ENCODE data around the gene EMP1.

EMP1 gene

DNA sequence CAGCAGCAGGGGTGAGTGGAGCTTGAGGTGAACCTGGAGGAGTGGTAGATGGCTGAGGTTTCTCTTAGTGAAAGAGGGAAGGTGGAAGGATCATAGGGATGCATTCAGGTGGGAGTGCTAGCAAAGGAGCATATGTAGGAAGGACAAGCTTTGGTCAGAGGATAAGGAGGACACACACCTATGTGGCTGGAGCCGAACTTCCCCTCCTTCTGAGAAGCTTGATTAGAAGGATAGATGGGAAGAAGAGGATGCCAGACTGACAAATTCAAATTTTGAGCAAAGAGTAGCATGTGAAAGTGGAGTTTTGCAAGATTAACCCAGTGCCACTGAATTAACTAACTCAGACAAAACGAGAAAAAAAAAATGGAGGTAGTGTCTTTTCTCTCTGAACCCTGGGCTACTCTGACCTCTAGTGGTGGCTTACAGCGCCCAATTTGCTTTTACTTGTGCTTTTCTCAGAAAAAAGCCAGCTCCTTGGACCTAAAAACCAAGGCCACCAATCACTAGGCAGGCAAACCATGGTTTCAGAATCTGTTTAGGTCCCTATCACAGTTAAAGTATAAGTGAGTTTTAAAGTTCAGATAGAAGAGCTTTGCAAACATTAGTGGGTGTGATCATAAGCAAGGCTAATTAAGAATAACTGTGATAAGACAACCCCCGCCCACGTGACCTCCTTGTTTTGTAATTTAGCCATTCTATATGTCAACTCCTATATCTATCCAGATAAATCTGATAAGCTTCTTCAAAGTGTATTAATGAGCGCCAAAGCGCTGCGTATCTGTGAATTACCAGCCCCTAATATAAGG lies 15.5 kb downstream of the EMP1 start:
- TF ChIP-seq SIN3A (IDR thresholded peaks at IDR 0.05; ENCODE audit: borderline replicate concordance, insufficient read depth, low read length): no peak
- TF ChIP-seq, protein P1, sequence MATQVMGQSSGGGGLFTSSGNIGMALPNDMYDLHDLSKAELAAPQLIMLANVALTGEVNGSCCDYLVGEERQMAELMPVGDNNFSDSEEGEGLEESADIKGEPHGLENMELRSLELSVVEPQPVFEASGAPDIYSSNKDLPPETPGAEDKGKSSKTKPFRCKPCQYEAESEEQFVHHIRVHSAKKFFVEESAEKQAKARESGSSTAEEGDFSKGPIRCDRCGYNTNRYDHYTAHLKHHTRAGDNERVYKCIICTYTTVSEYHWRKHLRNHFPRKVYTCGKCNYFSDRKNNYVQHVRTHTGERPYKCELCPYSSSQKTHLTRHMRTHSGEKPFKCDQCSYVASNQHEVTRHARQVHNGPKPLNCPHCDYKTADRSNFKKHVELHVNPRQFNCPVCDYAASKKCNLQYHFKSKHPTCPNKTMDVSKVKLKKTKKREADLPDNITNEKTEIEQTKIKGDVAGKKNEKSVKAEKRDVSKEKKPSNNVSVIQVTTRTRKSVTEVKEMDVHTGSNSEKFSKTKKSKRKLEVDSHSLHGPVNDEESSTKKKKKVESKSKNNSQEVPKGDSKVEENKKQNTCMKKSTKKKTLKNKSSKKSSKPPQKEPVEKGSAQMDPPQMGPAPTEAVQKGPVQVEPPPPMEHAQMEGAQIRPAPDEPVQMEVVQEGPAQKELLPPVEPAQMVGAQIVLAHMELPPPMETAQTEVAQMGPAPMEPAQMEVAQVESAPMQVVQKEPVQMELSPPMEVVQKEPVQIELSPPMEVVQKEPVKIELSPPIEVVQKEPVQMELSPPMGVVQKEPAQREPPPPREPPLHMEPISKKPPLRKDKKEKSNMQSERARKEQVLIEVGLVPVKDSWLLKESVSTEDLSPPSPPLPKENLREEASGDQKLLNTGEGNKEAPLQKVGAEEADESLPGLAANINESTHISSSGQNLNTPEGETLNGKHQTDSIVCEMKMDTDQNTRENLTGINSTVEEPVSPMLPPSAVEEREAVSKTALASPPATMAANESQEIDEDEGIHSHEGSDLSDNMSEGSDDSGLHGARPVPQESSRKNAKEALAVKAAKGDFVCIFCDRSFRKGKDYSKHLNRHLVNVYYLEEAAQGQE (IDR thresholded peaks at IDR 0.05; ENCODE audit: insufficient read depth in 1 of 2, low read depth in 2 of 2, low read length in 2 of 2): no peak

- TF ChIP-seq, protein P1 (IDR thresholded peaks at IDR 0.05; ENCODE audit: insufficient read depth in 1 of 2, low read depth in 2 of 2, low read length in 2 of 2): no peak
- TF ChIP-seq SIN3A (IDR thresholded peaks at IDR 0.05; ENCODE audit: borderline replicate concordance, insufficient read depth, low read length) (no peak), FOXP2 (optimal IDR thresholded peaks at IDR 0.05; ENCODE audit: borderline replicate concordance, extremely low read depth, extremely low read length, insufficient read depth) (no peak), POLR2AphosphoS5 (IDR thresholded peaks at IDR 0.05; ENCODE audit: low read depth, low read length) (no peak), TAF1 (IDR thresholded peaks at IDR 0.05; ENCODE audit: borderline replicate concordance, insufficient read depth, low read length) (no peak)
Measured at GRCh38 chr12:13215056-13215455, 18.5 kb downstream of the EMP1 start.

DNA sequence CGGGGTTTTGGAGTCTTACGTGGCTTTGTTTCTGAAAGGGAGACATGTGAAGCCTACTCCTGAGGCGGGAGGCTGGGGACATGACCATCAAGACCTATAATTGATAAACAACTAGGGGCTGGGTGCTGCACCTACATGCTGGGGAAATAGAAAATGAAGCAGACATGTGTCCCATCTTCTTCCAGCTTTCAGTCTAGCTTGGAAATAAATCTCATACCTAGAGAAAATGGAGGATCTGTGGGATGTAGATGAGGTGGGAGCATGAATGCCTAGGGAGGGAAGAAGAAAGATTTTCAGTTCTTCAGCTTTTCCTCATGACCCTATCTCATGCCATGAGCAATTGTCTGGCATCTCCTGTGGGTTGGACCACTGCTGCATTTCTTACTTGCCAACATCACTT lies 22.1 kb downstream of the EMP1 start:
- no peak for TF ChIP-seq SIN3A (IDR thresholded peaks at IDR 0.05; ENCODE audit: borderline replicate concordance, insufficient read depth, low read length)
- no peak for TF ChIP-seq FOXP2 (optimal IDR thresholded peaks at IDR 0.05; ENCODE audit: borderline replicate concordance, extremely low read depth, extremely low read length, insufficient read depth)
- no peak for TF ChIP-seq POLR2AphosphoS5 (IDR thresholded peaks at IDR 0.05; ENCODE audit: low read depth, low read length)
- TF ChIP-seq, protein P1 (IDR thresholded peaks at IDR 0.05; ENCODE audit: insufficient read depth in 1 of 2, low read depth in 2 of 2, low read length in 2 of 2): no peak
- TF ChIP-seq TAF1 (IDR thresholded peaks at IDR 0.05; ENCODE audit: borderline replicate concordance, insufficient read depth, low read length): no peak

DNA sequence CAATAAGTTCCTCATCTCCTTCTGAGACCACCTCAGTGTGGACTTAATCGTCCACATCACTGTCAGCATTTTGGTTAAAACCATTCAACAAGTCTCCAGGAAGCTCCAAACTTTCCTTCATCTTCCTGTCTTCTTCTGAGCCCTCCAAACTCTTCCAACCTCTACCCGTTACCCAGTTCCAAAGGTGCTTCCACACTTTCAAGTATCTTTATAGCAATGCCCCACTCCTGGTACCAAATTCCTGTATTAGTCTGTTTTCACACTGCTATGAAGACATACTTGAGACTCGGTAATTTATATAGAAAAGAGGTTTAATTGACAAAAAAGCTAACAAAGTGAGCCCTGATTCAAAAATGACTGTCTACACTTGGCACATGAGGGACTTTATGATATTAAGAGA lies 22.8 kb downstream of the EMP1 start:
- TF ChIP-seq, protein P1 (IDR thresholded peaks at IDR 0.05; ENCODE audit: insufficient read depth in 1 of 2, low read depth in 2 of 2, low read length in 2 of 2): no peak
- TF ChIP-seq SIN3A (IDR thresholded peaks at IDR 0.05; ENCODE audit: borderline replicate concordance, insufficient read depth, low read length) (no peak), POLR2AphosphoS5 (IDR thresholded peaks at IDR 0.05; ENCODE audit: low read depth, low read length) (no peak), TAF1 (IDR thresholded peaks at IDR 0.05; ENCODE audit: borderline replicate concordance, insufficient read depth, low read length) (no peak), FOXP2 (optimal IDR thresholded peaks at IDR 0.05; ENCODE audit: borderline replicate concordance, extremely low read depth, extremely low read length, insufficient read depth) (no peak)
